AG04449 (cell line): ENCODE measurements around the gene DOCK3.
"Not testable (repeated sequence)": the region's sequence is repeated elsewhere in the genome, so short reads cannot be mapped to it uniquely, and the experiment has no call there.

Experiments
- CTCF ChIA-PET: fragments of 350-600 bp; formaldehyde crosslinking; extraction: SDS; loops from one replicate; lab custom pipeline; 2021; ENCODE audit warnings: antibody characterized with exemption; lab: Yijun Ruan, JAX
- POLR2A ChIA-PET: fragments of 400-600, 350-600 bp; formaldehyde crosslinking; extraction: SDS; loops from one replicate; lab custom pipeline; 2020; ENCODE audit warnings: antibody characterized with exemption, inconsistent platforms; lab: Yijun Ruan, JAX
- DNase-seq: peaks from one replicate; pipeline ENCODE4 v3.0.0-alpha.2; 2010; ENCODE audit warnings: low read depth, low spot score
- H3K4me3 ChIP-seq: 2 replicates; pipeline ENCODE4 v1.5.1; 2011; ENCODE audit warnings: low read depth, mild to moderate bottlenecking, control low read depth, low read length
- CTCF ChIP-seq: IDR thresholded peaks from one replicate; pipeline ENCODE4 v1.5.1; 2011; ENCODE audit warnings: mild to moderate bottlenecking, moderate library complexity, low read length, control low read depth, inconsistent platforms; ENCODE audit not compliant: insufficient read depth; ENCODE audit errors: missing control alignments

Gene DOCK3

GRCh38 chr3:50825841-50826240 lies 151.1 kb downstream of the DOCK3 start:
- TF ChIP-seq CTCF, result no peak
- no peak for DNase-seq
- no peak overlapping the region for H3K4me3 ChIP-seq
- POLR2A ChIA-PET, result no interaction called here
- CTCF ChIA-PET, result no interaction called here

GRCh38 chr3:50830451-50830850 lies 155.7 kb downstream of the DOCK3 start:
- TF ChIP-seq CTCF, result no peak
- POLR2A ChIA-PET, result no interaction called here
- DNase-seq, result no peak
- CTCF ChIA-PET, result no interaction called here
- no peak overlapping the region for H3K4me3 ChIP-seq

- DNase-seq, H3K4me3 ChIP-seq, POLR2A ChIA-PET, CTCF ChIA-PET: not testable (repeated sequence)
These were observed 156.3 kb downstream of the DOCK3 start for GRCh38 chr3:50831009-50831408.

GRCh38 chr3:50840983-50841489 lies 166.3 kb downstream of the DOCK3 start:
- ChIA-PET CTCF (no interaction called here), POLR2A (no interaction called here)
- H3K4me3 ChIP-seq, result no peak overlapping the region
- DNase-seq, result no peak
- no peak for TF ChIP-seq CTCF

- TF ChIP-seq CTCF, result no peak
- ChIA-PET CTCF (no interaction called here), POLR2A (no interaction called here)
- DNase-seq, result no peak
- no peak overlapping the region for H3K4me3 ChIP-seq
These were observed 173.6 kb downstream of the DOCK3 start for GRCh38 chr3:50848308-50848707.

GRCh38 chr3:50850639-50851511 lies 176.1 kb downstream of the DOCK3 start:
- POLR2A ChIA-PET, result no interaction called here
- H3K4me3 ChIP-seq, result no peak overlapping the region
- no peak for TF ChIP-seq CTCF
- DNase-seq, result no peak
- CTCF ChIA-PET, result no interaction called here
